Bronchial epithelial cell (primary cell): ENCODE measurements around the gene RAB3IL1. TPM values are rescaled to one million over a fixed set of nuclear protein-coding genes. Genes with fewer than 3 reads are reported as not detected.

Experiments used
- DNase-seq: peaks from one replicate; pipeline ENCODE4 v3.0.0-alpha.2; 2010; ENCODE audit warnings: low read depth
- FAIRE-seq: peaks from 2 replicates; lab custom pipeline; 2011; peaks lifted over from hg19 to GRCh38; lab: Jason Lieb, UNC
- H3K27me3 ChIP-seq: 2 replicates; pipeline ENCODE4 v1.5.1; 2011; ENCODE audit warnings: low read length; ENCODE audit not compliant: control insufficient read depth, insufficient read depth
- H3K36me3 ChIP-seq: 2 replicates; pipeline ENCODE4 v1.5.1; 2011; ENCODE audit warnings: low read length; ENCODE audit not compliant: control insufficient read depth, insufficient read depth
- H3K4me3 ChIP-seq: 2 replicates; pipeline ENCODE4 v1.5.1; 2011; ENCODE audit warnings: mild to moderate bottlenecking, low read depth, low read length, control low read depth
- CTCF ChIP-seq: IDR thresholded peaks from 2 replicates; pipeline ENCODE4 v1.5.1; 2011; ENCODE audit warnings: mild to moderate bottlenecking, moderate library complexity, low read length, control low read depth, inconsistent platforms; ENCODE audit not compliant: insufficient read depth, severe bottlenecking
- total RNA-seq: library from RNA; depleted of rRNA; stranded (reverse); fragments of >200 nt; gene quantifications from 2 replicates; pipeline ENCODE4 v1.2.1, GENCODE V29; 2014

The RAB3IL1 gene
- total RNA-seq, 1 donor from 2014 or later = 1.1 TPM

GRCh38 chr11:61913699-61914395, 3.5 kb downstream of the RAB3IL1 start:
- Histone ChIP-seq H3K4me3 (no peak overlapping the region), H3K27me3 (peaks cover 20% of the 10 kb centered on the region), H3K36me3 (no peaks in the 10 kb centered on the region)
- no peak for FAIRE-seq
- no peak for DNase-seq
- TF ChIP-seq CTCF = no peak

GRCh38 chr11:61912991-61913698, 4.2 kb downstream of the RAB3IL1 start:
- DNase-seq (no peak), FAIRE-seq (no peak)
- no peak for TF ChIP-seq CTCF
- no peak overlapping the region for H3K4me3 ChIP-seq
- H3K27me3 ChIP-seq = peaks cover 15% of the 10 kb centered on the region
- no peaks in the 10 kb centered on the region for H3K36me3 ChIP-seq

DNA sequence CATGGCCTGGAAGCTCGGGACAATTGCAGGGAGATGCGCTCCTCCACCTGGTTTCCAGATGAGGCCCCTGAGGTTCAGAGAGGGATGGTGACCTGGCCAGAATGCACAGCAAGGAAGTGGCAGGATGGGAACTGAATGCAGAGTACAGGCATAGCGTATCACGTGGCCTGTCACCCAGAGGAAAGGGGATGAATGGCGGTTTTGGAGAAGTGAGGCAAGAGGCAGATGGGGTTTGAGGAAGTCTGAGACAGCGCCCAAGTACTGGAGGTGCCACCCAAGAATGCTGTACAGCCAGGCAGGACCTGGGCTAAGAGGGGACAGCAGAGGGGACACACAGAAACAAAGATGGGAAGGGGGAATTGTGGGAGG, 4.9 kb downstream of the RAB3IL1 start:
- no peak for FAIRE-seq
- DNase-seq = no peak
- H3K36me3 ChIP-seq = no peaks in the 10 kb centered on the region
- peaks cover 9% of the 10 kb centered on the region for H3K27me3 ChIP-seq
- TF ChIP-seq CTCF = no peak
- H3K4me3 ChIP-seq = no peak overlapping the region

DNA sequence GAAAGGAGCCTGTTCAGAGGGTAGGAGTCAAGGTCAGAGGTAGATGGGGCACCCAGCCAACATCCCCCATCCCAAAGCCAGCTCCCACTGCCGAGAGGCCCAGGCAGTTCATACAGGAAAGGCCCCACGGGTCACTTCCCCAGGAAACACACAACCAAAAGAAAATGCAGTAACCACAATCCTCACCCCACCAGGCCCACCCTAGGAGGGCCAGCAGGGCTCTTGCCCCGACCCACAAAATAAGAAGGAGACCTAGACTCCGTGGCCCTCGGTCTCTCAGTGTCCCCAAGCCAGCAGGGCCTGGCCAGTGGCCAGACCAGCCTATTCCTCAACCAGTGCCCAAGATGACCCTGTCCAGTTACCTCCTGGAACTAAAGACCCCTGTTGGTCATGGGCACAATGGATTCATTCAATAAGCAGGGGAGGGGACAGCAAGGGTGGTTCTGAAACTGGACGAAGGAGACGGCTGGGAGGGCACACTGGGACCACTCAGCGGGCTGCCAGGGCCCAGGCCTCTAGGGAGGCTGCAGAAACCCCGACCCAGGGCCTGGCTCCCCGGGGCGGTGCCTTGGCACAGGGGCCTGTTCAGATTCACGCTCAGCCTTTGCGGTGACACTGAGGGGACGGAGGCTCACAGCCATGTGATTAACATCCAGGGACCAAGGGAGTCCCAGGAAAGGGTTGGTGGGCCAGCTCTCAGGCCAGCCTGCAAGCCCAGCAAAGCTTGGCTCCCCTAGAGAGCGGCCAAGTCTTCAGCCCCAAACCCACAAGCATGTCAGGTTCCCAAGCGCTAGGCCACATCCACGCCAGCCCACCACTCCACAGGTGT, 5.5 kb downstream of the RAB3IL1 start:
- no peak for FAIRE-seq
- no peak overlapping the region for H3K4me3 ChIP-seq
- TF ChIP-seq CTCF = no peak
- H3K36me3 ChIP-seq = no peaks in the 10 kb centered on the region
- H3K27me3 ChIP-seq = peaks cover 9% of the 10 kb centered on the region
- no peak for DNase-seq

DNA sequence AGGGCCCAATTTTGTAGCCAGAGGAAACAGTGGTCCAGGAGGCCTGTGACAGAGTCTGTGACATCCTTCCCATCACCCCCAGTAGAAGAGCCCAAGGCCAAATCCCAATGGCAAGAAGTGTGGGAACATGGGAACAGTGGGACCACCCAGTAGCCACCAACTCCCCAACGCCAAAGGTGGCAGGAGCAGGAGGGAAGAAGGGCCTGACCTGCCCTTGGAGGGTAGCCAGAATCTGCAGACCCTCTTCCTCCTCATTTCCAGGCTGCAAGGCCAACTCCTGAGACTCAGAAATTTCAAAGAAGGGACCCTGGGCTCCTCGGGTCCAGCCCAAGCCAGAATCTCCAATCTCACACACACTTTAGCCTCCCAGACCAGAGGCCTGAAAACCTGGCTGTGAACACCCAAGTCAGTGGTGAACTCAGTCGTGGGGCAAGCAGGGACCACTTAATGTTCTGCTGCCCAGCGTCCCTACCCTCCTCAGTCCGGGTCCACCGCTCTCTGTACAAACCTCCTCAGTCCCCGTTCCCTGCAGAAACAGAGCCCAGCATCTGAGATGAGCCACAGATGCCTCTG, 6.2 kb downstream of the RAB3IL1 start:
- Histone ChIP-seq H3K4me3 (no peak overlapping the region), H3K36me3 (no peaks in the 10 kb centered on the region), H3K27me3 (peaks cover 5% of the 10 kb centered on the region)
- DNase-seq = no peak
- no peak for FAIRE-seq
- TF ChIP-seq CTCF = no peak
